Measurements from ENCODE around the gene RASSF7.

RASSF7 gene

DNA sequence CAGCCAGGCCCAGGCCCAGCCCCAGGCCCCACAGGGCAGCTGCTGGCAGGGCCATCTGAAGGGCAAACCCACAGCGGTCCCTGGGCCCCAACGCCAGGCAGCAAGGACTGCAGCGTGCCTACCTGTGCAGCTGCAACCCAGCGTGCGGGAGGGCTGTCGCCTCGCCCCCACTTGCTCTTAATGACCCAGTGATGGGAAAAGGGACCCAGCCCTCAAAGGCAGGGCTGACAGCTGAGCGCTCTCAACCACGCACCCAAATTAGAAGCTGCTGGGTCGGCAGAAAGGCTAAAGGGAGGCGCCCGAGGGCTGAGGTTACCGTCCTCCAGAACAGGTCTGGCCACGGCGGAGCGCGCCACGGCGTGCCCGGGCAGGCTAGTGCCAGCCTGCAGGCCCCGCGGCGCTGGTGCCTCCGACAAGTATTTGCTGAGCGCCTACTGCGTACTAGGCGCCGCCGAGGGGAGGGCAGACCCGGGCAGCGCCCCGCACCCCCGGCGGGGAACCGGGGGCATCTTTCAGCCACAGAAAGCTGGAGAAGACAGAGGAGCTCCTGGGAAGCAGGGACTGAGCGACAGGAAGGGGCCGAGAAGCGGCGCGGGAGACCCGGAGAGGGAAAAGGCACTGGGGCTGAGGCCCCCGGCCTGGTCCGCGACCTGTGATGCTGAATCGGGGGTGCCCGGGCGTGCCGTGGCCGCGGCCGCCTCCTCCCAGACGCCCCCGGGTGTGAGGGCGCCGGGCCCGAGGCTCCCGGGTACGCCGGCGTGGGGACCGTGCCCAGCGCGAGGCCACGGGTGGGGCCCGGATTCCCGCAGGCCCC, 26.2 kb upstream of the RASSF7 start:
- DNase-seq (ENCODE audit: low read depth): no peak
- TF ChIP-seq, protein P1, sequence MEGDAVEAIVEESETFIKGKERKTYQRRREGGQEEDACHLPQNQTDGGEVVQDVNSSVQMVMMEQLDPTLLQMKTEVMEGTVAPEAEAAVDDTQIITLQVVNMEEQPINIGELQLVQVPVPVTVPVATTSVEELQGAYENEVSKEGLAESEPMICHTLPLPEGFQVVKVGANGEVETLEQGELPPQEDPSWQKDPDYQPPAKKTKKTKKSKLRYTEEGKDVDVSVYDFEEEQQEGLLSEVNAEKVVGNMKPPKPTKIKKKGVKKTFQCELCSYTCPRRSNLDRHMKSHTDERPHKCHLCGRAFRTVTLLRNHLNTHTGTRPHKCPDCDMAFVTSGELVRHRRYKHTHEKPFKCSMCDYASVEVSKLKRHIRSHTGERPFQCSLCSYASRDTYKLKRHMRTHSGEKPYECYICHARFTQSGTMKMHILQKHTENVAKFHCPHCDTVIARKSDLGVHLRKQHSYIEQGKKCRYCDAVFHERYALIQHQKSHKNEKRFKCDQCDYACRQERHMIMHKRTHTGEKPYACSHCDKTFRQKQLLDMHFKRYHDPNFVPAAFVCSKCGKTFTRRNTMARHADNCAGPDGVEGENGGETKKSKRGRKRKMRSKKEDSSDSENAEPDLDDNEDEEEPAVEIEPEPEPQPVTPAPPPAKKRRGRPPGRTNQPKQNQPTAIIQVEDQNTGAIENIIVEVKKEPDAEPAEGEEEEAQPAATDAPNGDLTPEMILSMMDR (conservative IDR thresholded peaks at IDR 0.05; ENCODE audit: low read depth, low read length): no peak

DNA sequence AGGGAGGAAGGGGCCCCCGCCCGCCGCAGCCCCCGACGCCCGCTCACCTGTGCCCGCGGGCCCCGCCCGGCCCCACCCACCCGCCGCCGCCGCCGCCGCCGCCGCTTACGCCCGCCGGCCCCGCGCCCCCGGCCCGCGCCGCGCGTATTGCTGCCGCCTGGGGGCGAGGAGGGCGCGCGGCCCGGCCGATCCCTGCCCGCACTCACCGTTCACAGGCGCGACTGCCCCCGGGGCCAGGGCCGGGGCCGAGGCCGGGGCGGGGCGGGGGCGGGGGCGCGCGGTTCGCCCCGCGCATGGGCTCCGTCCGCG, 25.6 kb upstream of the RASSF7 start:
- peak overlapping the region; percentile 72 for H3K4me3 ChIP-seq (ENCODE audit: low read depth, low read length)
- no peak for DNase-seq (ENCODE audit: low read depth)
- TF ChIP-seq, protein P1 (conservative IDR thresholded peaks at IDR 0.05; ENCODE audit: low read depth, low read length): no peak

More for the DNA sequence above, 26.2 kb upstream of the RASSF7 start:
- H3K4me3 ChIP-seq (ENCODE audit: low read depth, low read length): peak overlapping the region; percentile 72

DNA sequence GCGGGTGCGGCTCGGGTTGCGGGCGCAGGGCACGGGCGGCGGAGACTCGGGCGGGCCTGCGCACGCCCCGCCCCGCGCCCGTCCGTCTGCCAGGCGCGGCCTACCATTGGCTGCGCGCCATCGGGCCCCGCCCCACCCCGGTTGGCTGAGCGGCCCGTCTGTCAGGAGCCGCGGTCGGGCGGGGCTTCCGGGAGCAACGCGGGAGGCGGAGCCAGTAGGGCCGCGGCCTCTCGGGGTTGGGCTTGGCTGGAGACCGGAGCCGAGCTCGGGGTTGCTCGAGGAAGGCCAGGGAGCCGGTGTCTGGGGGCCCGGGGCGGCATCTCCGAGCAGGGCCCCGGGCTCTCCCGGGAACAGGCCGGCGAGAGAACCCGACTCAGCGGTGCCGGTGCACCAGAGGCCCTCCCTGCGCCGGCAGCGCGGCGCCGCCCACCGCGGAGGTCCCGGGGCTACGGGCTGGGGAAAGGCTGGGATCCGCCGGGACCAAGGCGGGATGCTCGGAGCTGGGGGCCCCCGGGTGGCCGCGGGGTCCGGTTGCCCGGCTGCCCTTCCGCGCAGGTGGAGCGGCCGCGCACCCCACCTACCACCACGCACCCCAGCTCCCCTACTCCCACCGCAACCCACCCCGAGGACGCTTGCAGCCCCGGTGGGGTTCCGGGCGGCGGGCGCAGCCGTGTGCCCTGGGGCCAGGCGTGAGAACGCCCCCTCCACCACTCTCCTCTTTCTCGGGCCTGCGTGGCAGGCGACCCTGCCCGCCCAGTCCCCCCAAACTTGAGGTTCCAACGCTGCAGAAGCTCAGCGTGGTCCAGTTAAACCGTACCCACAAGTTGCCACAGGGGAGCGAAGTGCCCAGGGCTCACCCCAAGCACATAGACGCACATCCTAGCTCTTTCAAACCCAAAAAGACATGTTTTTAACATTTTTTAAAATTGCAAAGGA, 25.0 kb upstream of the RASSF7 start, which contains the start of gene HRAS:
HRAS (minus strand) TSS at position 58 of the 936 bp plus-strand sequence.
- TF ChIP-seq, protein P1 (conservative IDR thresholded peaks at IDR 0.05; ENCODE audit: low read depth, low read length): no peak
- peak within 1 kb of the TSS; percentile 72 for H3K4me3 ChIP-seq (ENCODE audit: low read depth, low read length)
- DNase-seq (ENCODE audit: low read depth): peak; percentile 96

DNA sequence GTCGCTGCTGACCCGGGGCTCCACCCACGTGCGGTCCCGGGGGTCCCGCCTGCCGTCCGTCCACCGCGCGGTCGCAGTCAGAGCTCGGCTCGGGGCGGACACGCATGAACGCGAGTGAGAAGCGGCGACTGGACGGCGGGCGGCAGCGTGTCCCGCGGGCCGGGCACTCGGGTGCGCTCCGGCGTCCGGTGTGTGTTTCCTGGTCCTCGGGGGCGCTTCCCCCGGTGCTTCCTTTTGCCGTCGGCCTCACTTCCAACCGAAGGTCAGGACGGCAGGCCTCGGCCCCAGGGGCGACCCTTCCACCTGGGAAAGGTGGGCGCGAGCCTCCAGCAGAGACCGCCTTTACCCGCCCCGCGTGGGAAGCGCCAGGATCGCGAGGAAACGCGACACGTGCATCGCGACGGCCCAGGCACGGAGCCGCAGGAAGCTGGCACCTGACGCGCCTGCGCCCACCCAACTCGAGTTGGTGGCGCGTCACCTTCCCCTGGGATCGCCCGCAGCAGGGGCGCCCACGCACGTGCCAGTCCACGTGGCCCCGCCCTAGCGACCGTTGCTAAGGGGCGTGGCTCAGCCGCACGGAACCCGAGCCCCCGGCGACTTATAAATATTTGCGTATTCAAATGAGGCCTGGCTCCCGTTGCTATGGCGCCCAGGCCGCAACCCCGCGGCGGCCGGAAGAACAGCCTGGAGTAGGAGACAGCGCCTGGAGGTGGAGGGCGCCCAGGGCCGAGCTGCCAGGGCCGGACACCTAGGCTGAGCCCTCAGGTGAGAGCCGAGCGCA, 23.7 kb upstream of the RASSF7 start, which contains the start of gene LRRC56:
LRRC56 (plus strand) TSS at position 687 of the 781 bp plus-strand sequence. CDS start 3,158 bp downstream, outside the sequence.
- peak; percentile 87 for DNase-seq (ENCODE audit: low read depth)
- peak within 1 kb of the TSS; percentile 49 for H3K4me3 ChIP-seq (ENCODE audit: low read depth, low read length)
- TF ChIP-seq, protein P1 (conservative IDR thresholded peaks at IDR 0.05; ENCODE audit: low read depth, low read length): no peak

DNA sequence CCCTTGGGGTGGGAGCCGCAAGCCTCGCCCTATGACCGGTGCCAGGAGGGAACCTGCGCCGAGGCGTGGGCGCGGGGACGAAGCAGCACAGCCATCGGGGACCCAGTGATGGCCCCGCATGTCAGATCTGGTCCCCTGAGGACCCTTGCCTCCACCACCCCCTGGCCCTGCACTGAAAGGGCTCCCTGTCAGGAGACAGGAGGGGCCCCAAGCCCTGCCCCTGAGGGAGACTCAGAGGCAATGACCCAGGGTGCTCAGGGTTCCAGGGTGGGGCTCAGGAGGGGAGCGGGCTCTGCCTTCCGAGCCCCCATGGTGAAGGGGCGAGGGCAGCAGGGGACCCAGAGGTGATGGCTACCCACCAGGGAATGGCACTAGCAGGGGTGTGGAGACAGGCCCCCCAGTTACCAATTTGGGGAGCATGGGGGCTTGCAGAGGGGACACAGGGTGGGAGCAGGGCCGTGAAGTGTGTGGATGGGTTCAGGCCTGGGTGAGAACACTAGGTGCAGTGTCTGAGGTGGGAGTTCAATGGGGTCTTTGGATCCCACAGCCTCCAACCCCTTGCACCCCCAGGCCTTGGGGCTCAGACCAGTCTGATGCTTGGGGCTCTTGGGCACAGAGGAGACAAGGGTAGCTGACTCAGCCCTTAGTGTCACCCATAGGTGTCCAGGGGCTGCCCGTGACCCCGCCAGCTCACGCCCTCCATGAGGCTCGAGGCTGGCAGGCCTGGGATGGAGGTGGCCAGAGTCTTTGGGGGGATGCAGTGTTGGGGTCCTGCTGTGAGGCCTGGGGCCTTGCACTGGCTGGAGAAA, 22.9 kb upstream of the RASSF7 start:
- DNase-seq (ENCODE audit: low read depth): no peak
- TF ChIP-seq, protein P1 (conservative IDR thresholded peaks at IDR 0.05; ENCODE audit: low read depth, low read length): no peak
- peak overlapping the region; percentile 49 for H3K4me3 ChIP-seq (ENCODE audit: low read depth, low read length)
